ENCODE measurements around the gene ACACB.
"Not testable (repeated sequence)": the region's sequence is repeated elsewhere in the genome, so short reads cannot be mapped to it uniquely, and the experiment has no call there.

ACACB gene

DNA sequence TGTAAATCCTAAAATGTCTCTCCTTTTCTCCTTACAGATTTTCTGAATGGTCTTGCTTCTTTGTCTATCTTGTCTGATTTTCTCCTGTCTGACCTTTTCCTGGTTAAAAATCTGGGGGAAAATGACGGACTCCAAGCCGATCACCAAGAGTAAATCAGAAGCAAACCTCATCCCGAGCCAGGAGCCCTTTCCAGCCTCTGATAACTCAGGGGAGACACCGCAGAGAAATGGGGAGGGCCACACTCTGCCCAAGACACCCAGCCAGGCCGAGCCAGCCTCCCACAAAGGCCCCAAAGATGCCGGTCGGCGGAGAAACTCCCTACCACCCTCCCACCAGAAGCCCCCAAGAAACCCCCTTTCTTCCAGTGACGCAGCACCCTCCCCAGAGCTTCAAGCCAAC, 23.0 kb downstream of the ACACB start:
- H3K4me3 ChIP-seq (ENCODE audit: low read depth, low read length) = no peak overlapping the region
- TF ChIP-seq, protein P1, sequence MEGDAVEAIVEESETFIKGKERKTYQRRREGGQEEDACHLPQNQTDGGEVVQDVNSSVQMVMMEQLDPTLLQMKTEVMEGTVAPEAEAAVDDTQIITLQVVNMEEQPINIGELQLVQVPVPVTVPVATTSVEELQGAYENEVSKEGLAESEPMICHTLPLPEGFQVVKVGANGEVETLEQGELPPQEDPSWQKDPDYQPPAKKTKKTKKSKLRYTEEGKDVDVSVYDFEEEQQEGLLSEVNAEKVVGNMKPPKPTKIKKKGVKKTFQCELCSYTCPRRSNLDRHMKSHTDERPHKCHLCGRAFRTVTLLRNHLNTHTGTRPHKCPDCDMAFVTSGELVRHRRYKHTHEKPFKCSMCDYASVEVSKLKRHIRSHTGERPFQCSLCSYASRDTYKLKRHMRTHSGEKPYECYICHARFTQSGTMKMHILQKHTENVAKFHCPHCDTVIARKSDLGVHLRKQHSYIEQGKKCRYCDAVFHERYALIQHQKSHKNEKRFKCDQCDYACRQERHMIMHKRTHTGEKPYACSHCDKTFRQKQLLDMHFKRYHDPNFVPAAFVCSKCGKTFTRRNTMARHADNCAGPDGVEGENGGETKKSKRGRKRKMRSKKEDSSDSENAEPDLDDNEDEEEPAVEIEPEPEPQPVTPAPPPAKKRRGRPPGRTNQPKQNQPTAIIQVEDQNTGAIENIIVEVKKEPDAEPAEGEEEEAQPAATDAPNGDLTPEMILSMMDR (IDR thresholded peaks at IDR 0.05; ENCODE audit: insufficient read depth, low read depth, low read length, missing control alignments) = no peak
- no peak for DNase-seq (ENCODE audit: low read depth)

GRCh38 chr12:109139791-109140190, 23.4 kb downstream of the ACACB start:
- no peak overlapping the region for H3K4me3 ChIP-seq (ENCODE audit: low read depth, low read length)
- DNase-seq (ENCODE audit: low read depth) = no peak
- TF ChIP-seq, protein P1 (IDR thresholded peaks at IDR 0.05; ENCODE audit: insufficient read depth, low read depth, low read length, missing control alignments) = no peak

GRCh38 chr12:109140560-109140959, 24.2 kb downstream of the ACACB start:
- no peak for DNase-seq (ENCODE audit: low read depth)
- TF ChIP-seq, protein P1 (IDR thresholded peaks at IDR 0.05; ENCODE audit: insufficient read depth, low read depth, low read length, missing control alignments) = no peak
- no peak overlapping the region for H3K4me3 ChIP-seq (ENCODE audit: low read depth, low read length)

- no peak overlapping the region for H3K4me3 ChIP-seq (ENCODE audit: low read depth, low read length)
- TF ChIP-seq, protein P1 (IDR thresholded peaks at IDR 0.05; ENCODE audit: insufficient read depth, low read depth, low read length, missing control alignments) = no peak
- DNase-seq (ENCODE audit: low read depth) = no peak
These were observed 27.8 kb downstream of the ACACB start for GRCh38 chr12:109144224-109144623.

GRCh38 chr12:109147126-109147525, 30.7 kb downstream of the ACACB start:
- DNase-seq (ENCODE audit: low read depth); H3K4me3 ChIP-seq (ENCODE audit: low read depth, low read length): not testable (repeated sequence)

DNA sequence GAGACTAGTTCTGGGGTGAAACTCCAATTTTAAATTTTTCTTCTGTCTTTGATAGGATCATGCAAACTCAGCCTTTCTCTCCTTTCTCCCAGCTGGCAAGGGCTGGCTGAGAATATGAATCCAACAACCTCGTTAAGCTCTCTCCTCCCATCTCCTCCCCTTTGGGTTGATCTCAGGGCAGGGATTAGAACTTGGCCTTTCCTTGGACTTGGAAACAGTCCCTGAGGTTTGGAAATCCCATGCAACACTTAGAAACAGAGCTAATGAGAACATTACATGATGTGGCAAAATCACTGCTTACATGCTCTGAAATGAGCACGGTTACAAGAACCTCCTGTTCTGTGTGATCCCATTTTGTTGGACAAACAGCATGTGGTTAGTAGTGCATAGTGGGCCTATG, 31.6 kb downstream of the ACACB start:
- DNase-seq (ENCODE audit: low read depth) = no peak
- H3K4me3 ChIP-seq (ENCODE audit: low read depth, low read length) = no peak overlapping the region
- TF ChIP-seq, protein P1 (IDR thresholded peaks at IDR 0.05; ENCODE audit: insufficient read depth, low read depth, low read length, missing control alignments) = no peak

- no peak for DNase-seq (ENCODE audit: low read depth)
- H3K4me3 ChIP-seq (ENCODE audit: low read depth, low read length) = no peak overlapping the region
- TF ChIP-seq, protein P1 (IDR thresholded peaks at IDR 0.05; ENCODE audit: insufficient read depth, low read depth, low read length, missing control alignments) = no peak
These were observed 33.8 kb downstream of the ACACB start for GRCh38 chr12:109150124-109150640.
